Measurements from ENCODE around the gene VAV3. TPM values are rescaled to one million over a fixed set of nuclear protein-coding genes. Genes with fewer than 3 reads are reported as not detected.

The VAV3 gene
- total and polyA plus RNA-seq, 2 of the 13 experiments (the other 11 are each of a cell fraction or from before 2014, with no cell fraction given): 15.9 to 29.8 TPM

GRCh38 chr1:107664982-107665925 lies 299.7 kb downstream of the VAV3 start (continued):
- TF ChIP-seq BATF2 (CRISPR knock-in tag; IDR thresholded peaks at IDR 0.05) (no peak), CEBPZ (IDR thresholded peaks at IDR 0.05; ENCODE audit: low read length) (no peak), ZNF746 (CRISPR knock-in tag; IDR thresholded peaks at IDR 0.05) (no peak)

GRCh38 chr1:107662971-107663370 lies 302.0 kb downstream of the VAV3 start:
- Histone ChIP-seq H3K36me3 (replicated peaks in 1 of 2; ENCODE audit: control insufficient read depth in 1 of 2, insufficient read depth in 2 of 2, low read length in 2 of 2) (0 out of 5 replicates have a peak, but pooled peaks cover 0 to 3% of the 10 kb centered on the region in 2 experiments), H3K27me3 (ENCODE audit: control insufficient read depth in 1 of 2, insufficient read depth in 2 of 2, low read length in 2 of 2) (no peaks in the 10 kb centered on the region), H3K27ac (ENCODE audit: extremely low read length, insufficient read depth, low read length) (no peak overlapping the region), H2AFZ (ENCODE audit: low read length) (no peak overlapping the region), H3K79me2 (ENCODE audit: insufficient read depth, low read length) (no peaks in the 10 kb centered on the region), H3K4me2 (ENCODE audit: low read depth, low read length) (no peak overlapping the region), H3K9ac (ENCODE audit: insufficient read depth, low read depth, low read length) (no peak overlapping the region), H3K9me3 (ENCODE audit: low read length) (no peaks in the 10 kb centered on the region), H4K20me1 (ENCODE audit: insufficient read depth, low read length) (no peaks in the 10 kb centered on the region), H3K4me3 (replicated peaks in 1 of 3; ENCODE audit: insufficient read depth in 1 of 3, low read depth in 2 of 3, low read length in 3 of 3) (no peak overlapping the region), H3K4me1 (ENCODE audit: insufficient read depth, low read length) (peaks cover 24% of the 10 kb centered on the region)
- in situ Hi-C loops (cut with HindIII; ENCODE audit: extremely low pct_ligation_motif_present, low pct_unique_long_range_greater_than_20kb) (no loop called here), intact Hi-C loops (cut with micrococcal nuclease; ENCODE audit: unreplicated experiment) (no loop called here)
- no peak for FAIRE-seq
- CTCF ChIA-PET (ENCODE audit: low intra/inter-chr PET ratio, low total read pairs): no interaction called here
- no peak for DNase-seq (ENCODE audit: low spot score)
- 93% methylated on average over 2 of the region's 2 CpGs for WGBS (ENCODE audit: low lambda C conversion rate)
- TF ChIP-seq CREB3 (CRISPR knock-in tag; IDR thresholded peaks at IDR 0.05) (no peak), PRMT3 (CRISPR knock-in tag; IDR thresholded peaks at IDR 0.05; ENCODE audit: borderline replicate concordance, low read depth) (no peak), PPARG (CRISPR knock-in tag; conservative IDR thresholded peaks at IDR 0.05) (no peak), ZNF891 (CRISPR knock-in tag; IDR thresholded peaks at IDR 0.05) (no peak), SMAD3 (CRISPR knock-in tag; IDR thresholded peaks at IDR 0.05) (no peak), ZUFSP (CRISPR knock-in tag; IDR thresholded peaks at IDR 0.05; ENCODE audit: borderline replicate concordance) (no peak)
- TF ChIP-seq, protein P1, sequence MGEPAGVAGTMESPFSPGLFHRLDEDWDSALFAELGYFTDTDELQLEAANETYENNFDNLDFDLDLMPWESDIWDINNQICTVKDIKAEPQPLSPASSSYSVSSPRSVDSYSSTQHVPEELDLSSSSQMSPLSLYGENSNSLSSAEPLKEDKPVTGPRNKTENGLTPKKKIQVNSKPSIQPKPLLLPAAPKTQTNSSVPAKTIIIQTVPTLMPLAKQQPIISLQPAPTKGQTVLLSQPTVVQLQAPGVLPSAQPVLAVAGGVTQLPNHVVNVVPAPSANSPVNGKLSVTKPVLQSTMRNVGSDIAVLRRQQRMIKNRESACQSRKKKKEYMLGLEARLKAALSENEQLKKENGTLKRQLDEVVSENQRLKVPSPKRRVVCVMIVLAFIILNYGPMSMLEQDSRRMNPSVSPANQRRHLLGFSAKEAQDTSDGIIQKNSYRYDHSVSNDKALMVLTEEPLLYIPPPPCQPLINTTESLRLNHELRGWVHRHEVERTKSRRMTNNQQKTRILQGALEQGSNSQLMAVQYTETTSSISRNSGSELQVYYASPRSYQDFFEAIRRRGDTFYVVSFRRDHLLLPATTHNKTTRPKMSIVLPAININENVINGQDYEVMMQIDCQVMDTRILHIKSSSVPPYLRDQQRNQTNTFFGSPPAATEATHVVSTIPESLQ (CRISPR knock-in tag; conservative IDR thresholded peaks at IDR 0.05): no peak
- ATAC-seq: no peak
- POLR2A ChIA-PET: interaction anchor here (1.2 kb wide), 1 partner anchor 21 kb away, joined by 3 read pairs; no protein-coding TSS in a partner anchor
- BruUV-seq (replicated peaks): no TSS peak
